HG02973 (cell line): ENCODE measurements around the gene KRTAP10-12.

ENCODE experiments used
- ATAC-seq: cut with Tn5 transposase; IDR thresholded peaks from one replicate; pipeline ENCODE4 v1.9.1; 2021; ENCODE audit warnings: moderate library complexity; ENCODE audit not compliant: unreplicated experiment

KRTAP10-12 gene

DNA sequence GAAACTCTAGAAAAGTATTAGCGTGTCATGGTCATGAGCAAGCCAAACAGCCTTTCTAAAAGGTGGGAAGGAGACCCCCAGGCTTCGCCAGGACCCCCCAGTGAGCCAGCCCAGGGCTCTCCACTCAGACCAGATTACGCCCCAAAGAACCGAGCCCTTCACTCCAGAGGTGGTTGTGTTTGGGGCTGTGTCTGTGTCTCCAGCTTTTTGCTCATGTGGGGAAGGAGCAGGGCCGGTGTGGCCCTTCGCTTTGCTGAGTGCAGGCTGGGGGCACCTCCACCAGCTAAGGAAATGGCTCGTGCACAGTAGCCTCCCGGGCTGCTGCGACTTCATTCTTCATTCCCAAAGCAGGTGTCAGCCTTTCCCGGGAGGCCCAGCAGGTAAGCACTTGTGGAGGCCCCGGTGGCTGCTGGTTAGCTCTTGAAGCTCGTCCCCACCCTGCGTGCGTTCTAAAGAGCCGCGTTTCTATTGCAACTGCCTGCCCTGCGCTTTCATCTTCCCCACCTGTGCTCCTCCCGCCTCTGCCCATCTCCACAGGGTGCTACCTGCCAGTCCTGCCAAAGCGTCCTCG lies 13.9 kb downstream of the KRTAP10-12 start:
- ATAC-seq = no peak

DNA sequence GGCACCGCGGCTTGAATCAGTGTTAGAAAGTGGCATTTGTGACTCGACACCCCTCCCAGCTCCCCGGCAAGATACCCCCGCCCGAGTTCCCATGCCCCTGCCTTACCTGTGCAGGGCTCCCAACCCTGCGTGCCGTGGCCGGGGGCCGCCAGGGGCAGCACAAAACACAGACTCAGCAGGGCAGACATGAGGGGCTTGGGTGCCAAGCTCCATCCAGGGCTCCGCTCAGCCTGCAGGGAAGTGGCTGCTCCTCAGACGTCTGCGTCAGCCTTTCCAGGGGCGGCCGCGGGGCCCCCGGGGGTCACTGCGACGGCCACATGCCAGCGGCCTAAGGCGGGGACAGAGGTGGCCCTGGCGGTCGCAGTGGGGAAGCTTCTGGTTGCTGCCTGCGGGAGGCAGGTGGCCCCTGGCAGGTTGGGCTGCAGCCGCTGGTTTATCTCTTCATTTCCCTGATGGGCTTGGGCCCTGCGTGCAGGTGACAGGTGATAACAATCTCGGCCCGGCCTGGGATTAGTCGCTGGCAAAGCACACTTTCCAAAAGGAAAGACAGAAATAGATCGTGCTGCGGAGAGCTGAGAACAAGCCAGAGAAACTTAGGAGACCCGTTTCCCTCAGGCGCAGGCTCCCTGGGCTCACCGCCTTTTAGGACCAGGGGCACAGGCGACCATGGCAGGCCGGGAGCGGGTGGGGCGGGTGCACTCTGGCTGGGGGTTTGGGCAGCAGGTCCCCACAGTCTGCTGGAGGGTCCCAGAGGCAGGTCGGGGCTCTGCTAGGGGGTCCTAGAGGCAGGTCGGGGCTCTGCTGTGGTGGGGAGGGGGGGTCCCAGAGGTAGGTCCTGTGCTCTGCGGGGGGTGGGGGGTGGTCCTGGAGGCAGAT lies 14.6 kb downstream of the KRTAP10-12 start, which contains the start of gene TSPEAR:
TSPEAR (minus strand) TSS at position 246 of the 876 bp plus-strand sequence; CDS start at position 188, 58 bp downstream.
- ATAC-seq = no peak

- ATAC-seq = no peak
Observed at GRCh38 chr21:44712203-44713028, 15.4 kb downstream of the KRTAP10-12 start.

GRCh38 chr21:44713130-44713529 lies 16.2 kb downstream of the KRTAP10-12 start:
- no peak for ATAC-seq

DNA sequence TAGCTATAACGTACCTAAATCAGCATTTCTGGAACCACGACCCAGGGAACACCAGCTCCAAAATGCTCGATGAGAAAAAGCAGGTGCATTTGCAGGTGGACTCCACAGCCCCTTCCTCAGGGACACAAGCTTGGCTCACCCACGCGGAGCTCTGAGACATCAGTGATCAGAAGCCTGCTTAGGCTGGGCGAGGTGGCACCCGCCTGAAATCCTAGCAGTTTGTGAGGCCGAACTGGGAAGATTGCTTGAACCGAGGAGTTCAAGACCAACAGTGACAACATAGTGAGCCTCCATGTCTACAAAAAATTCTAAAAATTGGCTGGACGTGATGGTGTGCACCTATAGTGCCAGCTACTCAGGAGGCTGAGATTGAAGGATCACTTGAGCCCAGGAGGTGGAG lies 16.9 kb downstream of the KRTAP10-12 start:
- ATAC-seq = no peak

- no peak for ATAC-seq
Observed at GRCh38 chr21:44714905-44715304, 17.9 kb downstream of the KRTAP10-12 start.

DNA sequence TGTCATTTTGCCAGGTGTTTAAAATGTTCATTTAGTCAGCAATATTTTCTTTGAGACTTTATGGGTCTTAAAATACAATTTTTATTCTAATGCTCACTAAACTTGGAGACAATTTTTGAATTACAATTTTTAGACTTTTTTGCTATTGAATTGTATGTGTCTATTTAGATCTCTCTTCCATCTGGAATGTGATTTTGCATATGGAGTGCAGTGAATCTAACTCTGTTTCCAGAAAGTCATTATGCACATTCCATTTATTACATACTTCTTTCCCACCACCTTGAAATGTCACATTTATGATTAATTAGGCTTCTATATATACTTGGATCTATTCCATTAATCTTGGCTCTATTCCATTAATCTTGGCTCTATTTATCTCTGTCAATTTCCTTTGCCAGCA lies 20.0 kb downstream of the KRTAP10-12 start:
- no peak for ATAC-seq

GRCh38 chr21:44718093-44718492 lies 21.1 kb downstream of the KRTAP10-12 start:
- no peak for ATAC-seq

- ATAC-seq = no peak
Observed at GRCh38 chr21:44718571-44718970, 21.6 kb downstream of the KRTAP10-12 start.

DNA sequence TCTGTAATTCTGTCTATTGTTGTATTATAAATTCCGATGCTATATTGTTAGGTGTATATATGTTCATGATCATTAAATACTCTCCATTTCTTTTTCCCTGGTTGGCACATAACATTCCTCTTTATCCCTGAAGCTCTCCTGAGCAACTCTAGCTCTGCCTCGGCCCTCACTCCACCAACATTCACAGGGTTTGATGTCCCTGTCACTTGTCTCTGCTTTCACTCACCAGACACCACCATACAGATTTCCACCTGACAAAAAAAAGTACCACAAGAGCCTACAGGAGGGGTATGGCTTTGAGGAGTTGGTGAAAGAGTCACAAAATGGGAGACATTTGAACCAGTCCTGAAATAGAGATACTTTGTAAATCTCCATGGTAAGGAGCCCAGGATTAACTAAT lies 23.2 kb downstream of the KRTAP10-12 start:
- ATAC-seq = no peak

- ATAC-seq = no peak
Observed at GRCh38 chr21:44722731-44723130, 25.8 kb downstream of the KRTAP10-12 start.

DNA sequence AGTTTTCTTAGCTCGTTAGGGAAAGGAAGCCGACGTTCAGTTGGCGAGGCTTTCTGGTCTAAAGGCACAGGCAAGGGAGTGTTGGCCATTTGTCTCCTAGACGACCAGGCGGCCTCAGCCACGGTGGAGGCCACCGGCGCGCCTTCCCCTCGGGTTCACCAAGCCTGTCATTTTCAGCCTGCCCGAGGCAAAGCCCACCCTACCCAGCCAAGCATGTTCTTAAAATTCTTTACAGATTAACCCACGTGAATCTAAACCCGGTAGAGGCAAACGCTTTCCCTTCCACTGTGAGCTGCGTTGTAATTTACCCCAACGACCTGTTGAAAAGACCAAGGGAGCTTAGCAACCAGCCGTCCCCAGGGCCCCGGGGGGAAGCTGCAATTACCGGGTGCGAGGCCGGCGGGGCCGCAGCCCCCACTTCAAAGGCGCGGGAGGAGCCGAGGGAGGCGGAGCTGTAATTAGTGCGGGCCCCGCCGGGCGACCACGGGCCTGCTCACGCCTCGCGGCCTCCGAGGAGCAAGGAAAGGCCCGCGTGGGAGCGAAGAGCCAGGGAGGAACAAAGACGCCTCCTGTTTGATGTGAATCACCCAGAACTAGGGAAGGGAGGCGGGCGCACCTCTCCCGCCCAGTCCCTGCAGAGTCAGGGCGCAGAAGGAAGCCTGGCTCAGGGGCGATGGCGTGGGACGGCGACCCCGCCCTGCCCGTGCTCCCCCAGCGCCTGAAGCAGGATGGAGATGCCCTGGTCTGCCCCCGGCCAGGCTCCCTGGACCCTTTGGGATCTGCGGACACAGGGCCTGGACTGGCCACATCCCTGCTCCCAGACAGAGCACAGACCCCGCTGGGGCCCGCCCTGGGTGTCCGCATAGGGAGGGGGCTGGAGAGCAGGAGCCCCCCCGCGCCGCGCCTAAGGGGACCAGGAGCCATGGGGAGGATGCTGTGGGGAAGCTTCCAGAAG lies 26.5 kb downstream of the KRTAP10-12 start:
- ATAC-seq = no peak

DNA sequence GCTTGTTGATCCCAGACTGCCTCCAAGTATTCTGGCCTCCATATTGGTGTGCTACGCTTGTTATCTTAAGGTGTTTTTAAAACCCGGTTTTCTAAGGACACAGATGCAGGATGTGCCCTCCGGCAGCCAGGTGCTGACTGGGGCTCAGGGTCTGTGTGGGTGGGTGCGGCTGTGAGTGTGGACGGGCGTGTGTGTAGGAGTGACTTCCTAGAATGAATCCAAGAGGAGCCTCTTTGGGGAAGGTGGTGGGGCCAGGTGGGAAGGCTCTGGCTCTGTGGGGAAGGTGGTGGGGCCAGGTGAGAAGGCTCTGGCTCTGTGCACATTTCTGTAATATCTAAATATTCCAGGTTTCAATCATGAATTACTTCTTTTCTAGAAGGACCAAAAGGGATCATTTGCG lies 27.2 kb downstream of the KRTAP10-12 start:
- no peak for ATAC-seq

GRCh38 chr21:44724926-44725325 lies 28.0 kb downstream of the KRTAP10-12 start:
- ATAC-seq = no peak

GRCh38 chr21:44726826-44727225 lies 29.9 kb downstream of the KRTAP10-12 start:
- ATAC-seq = no peak

DNA sequence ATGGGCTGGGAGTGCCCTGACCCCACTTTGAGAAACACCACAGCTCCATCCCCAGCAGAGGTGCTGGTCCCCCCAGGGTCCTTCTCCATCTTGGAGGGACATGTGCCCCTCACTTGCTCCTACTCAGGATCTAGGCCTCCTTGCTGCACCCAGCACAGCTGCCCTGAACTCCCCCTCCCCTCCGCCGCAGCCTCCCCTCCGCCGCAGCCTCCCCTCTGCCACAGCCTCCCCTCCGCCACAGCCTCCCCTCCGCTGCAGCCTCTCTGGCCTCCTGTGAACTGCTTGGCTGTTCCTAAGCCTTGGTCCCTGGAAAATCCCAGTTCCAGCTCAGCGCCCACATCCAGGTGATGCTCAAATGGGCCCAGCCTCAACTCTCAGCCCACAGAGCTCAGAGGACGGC lies 30.3 kb downstream of the KRTAP10-12 start:
- no peak for ATAC-seq

- no peak for ATAC-seq
Observed at GRCh38 chr21:44727757-44728156, 30.8 kb downstream of the KRTAP10-12 start.

GRCh38 chr21:44728716-44729115 lies 31.7 kb downstream of the KRTAP10-12 start:
- no peak for ATAC-seq

GRCh38 chr21:44729336-44730027 lies 32.5 kb downstream of the KRTAP10-12 start:
- ATAC-seq = no peak

DNA sequence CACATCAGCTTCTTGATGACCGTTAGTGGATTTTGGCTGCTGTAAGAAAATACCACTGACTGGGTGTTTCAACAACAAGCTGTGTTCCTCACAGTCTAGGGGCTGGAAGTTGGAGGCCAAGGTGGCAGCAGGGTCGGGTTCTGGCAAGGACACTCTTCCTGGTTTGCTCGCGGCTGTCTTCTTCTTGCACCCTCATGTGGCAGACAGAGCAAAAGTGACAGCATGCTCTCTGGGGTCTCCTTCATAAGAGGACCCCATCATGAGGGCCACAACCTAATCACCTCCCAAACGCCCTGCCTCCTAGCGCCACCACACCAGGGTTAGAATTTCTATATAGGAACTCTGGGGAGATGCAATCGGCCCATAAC lies 33.0 kb downstream of the KRTAP10-12 start:
- ATAC-seq = no peak
